Mesenchymal stem cell (in vitro differentiated cells and primary cell): ENCODE measurements around the gene PDPR.
"Not testable (repeated sequence)": the region's sequence is repeated elsewhere in the genome, so short reads cannot be mapped to it uniquely, and the experiment has no call there.

Source experiments
- DNase-seq: peaks from one replicate; pipeline ENCODE4 v3.0.0-alpha.2; 2013
- H2AFZ ChIP-seq: one replicate; pipeline ENCODE4 v1.6.1; 2013; ENCODE audit warnings: low read depth, mild to moderate bottlenecking, control low read depth, inconsistent platforms, low read length, moderate library complexity
- H2AK5ac ChIP-seq: 2 replicates; pipeline ENCODE4 v1.6.1; 2013; ENCODE audit warnings: low read length, moderate library complexity, mild to moderate bottlenecking, inconsistent platforms; ENCODE audit not compliant: severe bottlenecking
- H2BK120ac ChIP-seq: one replicate; pipeline ENCODE4 v1.6.1; 2013; ENCODE audit warnings: low read depth, mild to moderate bottlenecking, inconsistent platforms, low read length, moderate library complexity
- H2BK12ac ChIP-seq, 2 experiments: one replicate each; pipeline ENCODE4 v1.6.1; 2013; ENCODE audit warnings: inconsistent platforms in 2 of 2, low read length in 2 of 2, mild to moderate bottlenecking in 2 of 2, moderate library complexity in 2 of 2, control low read depth in 1 of 2
- H2BK15ac ChIP-seq: one replicate; pipeline ENCODE4 v1.6.1; 2013; ENCODE audit warnings: mild to moderate bottlenecking, low read depth, inconsistent platforms; ENCODE audit not compliant: poor library complexity, severe bottlenecking
- H2BK5ac ChIP-seq: 2 replicates; pipeline ENCODE4 v1.6.1; 2013; ENCODE audit warnings: low read depth, mild to moderate bottlenecking, low read length, control low read depth, inconsistent platforms; ENCODE audit not compliant: poor library complexity, severe bottlenecking
- H3K14ac ChIP-seq, 2 experiments: one replicate each; pipeline ENCODE4 v1.6.1; 2013; ENCODE audit warnings: inconsistent platforms in 2 of 2, low read length in 2 of 2, control low read depth in 1 of 2, mild to moderate bottlenecking in 1 of 2, moderate library complexity in 1 of 2
- H3K18ac ChIP-seq, 2 experiments: one replicate each; pipeline ENCODE4 v1.6.1; 2013; ENCODE audit warnings: inconsistent platforms in 2 of 2, low read length in 2 of 2, control low read depth in 1 of 2, low read depth in 1 of 2, mild to moderate bottlenecking in 1 of 2
- H3K23ac ChIP-seq, 2 experiments: one replicate each; pipeline ENCODE4 v1.6.1; 2013; ENCODE audit warnings: inconsistent platforms in 2 of 2, low read length in 2 of 2, mild to moderate bottlenecking in 2 of 2, moderate library complexity in 2 of 2, control low read depth in 1 of 2
- H3K27ac ChIP-seq: 2 replicates; pipeline ENCODE4 v1.5.1; 2013; ENCODE audit warnings: mild to moderate bottlenecking, moderate library complexity, low read length, control low read depth, inconsistent platforms; ENCODE audit not compliant: poor library complexity, severe bottlenecking
- H3K27me3 ChIP-seq, 2 experiments: 2 replicates each; pipeline versions ENCODE4 v1.6.1 to v1.7.0; 2013; ENCODE audit warnings: low read length in 2 of 2, mild to moderate bottlenecking in 2 of 2, moderate library complexity in 2 of 2, control low read depth in 1 of 2, inconsistent platforms in 1 of 2; ENCODE audit not compliant: control insufficient read depth in 1 of 2, insufficient read depth in 1 of 2
- H3K36me3 ChIP-seq, 2 experiments: 2 replicates each; pipeline versions ENCODE4 v1.6.1 to v1.7.0; 2013; ENCODE audit warnings: low read length in 2 of 2, control low read depth in 1 of 2, inconsistent platforms in 1 of 2, low read depth in 1 of 2, mild to moderate bottlenecking in 1 of 2; ENCODE audit not compliant: insufficient read depth in 2 of 2, control insufficient read depth in 1 of 2
- H3K4ac ChIP-seq, 2 experiments: one replicate each; pipeline ENCODE4 v1.6.1; 2013; ENCODE audit warnings: inconsistent platforms in 2 of 2, low read length in 2 of 2, mild to moderate bottlenecking in 2 of 2, moderate library complexity in 2 of 2, control low read depth in 1 of 2, low read depth in 1 of 2
- H3K4me1 ChIP-seq: 2 replicates; pipeline ENCODE4 v1.6.1; 2013; ENCODE audit warnings: low read depth, low read length, control low read depth; ENCODE audit not compliant: control insufficient read depth, insufficient read depth
- H3K4me2 ChIP-seq: 2 replicates; pipeline ENCODE4 v1.6.1; 2013; ENCODE audit warnings: low read length, mild to moderate bottlenecking, inconsistent platforms; ENCODE audit not compliant: poor library complexity, severe bottlenecking
- H3K4me3 ChIP-seq, 2 experiments: 2 replicates each; pipeline versions ENCODE4 v1.5.1 to v1.7.0; 2013; ENCODE audit warnings: low read length in 2 of 2, mild to moderate bottlenecking in 2 of 2, control low read depth in 1 of 2, low read depth in 1 of 2; ENCODE audit not compliant: insufficient read depth in 1 of 2
- H3K79me1 ChIP-seq: replicated peaks from 2 replicates; pipeline ENCODE4 v1.6.1; 2013; ENCODE audit warnings: mild to moderate bottlenecking, control low read depth, low read length, inconsistent platforms; ENCODE audit not compliant: poor library complexity, severe bottlenecking
- H3K9ac ChIP-seq: 2 replicates; pipeline ENCODE4 v1.7.0; 2013; ENCODE audit warnings: mild to moderate bottlenecking, low read length, moderate library complexity
- H3K9me3 ChIP-seq: 2 replicates; pipeline ENCODE4 v1.7.0; 2013; ENCODE audit warnings: mild to moderate bottlenecking, low read length; ENCODE audit not compliant: control insufficient read depth
- H4K8ac ChIP-seq: one replicate; pipeline ENCODE4 v1.6.1; 2013; ENCODE audit warnings: inconsistent platforms, mild to moderate bottlenecking, low read length, moderate library complexity
- H4K91ac ChIP-seq: one replicate; pipeline ENCODE4 v1.6.1; 2013; ENCODE audit warnings: mild to moderate bottlenecking, low read length, inconsistent platforms
- WGBS: methylation state at CpG from one replicate; pipeline ENCODE4 v1.1.7; 2013; ENCODE audit warnings: mixed read lengths; 5-methylcytosine and 5-hydroxymethylcytosine counted together

The PDPR gene

DNA sequence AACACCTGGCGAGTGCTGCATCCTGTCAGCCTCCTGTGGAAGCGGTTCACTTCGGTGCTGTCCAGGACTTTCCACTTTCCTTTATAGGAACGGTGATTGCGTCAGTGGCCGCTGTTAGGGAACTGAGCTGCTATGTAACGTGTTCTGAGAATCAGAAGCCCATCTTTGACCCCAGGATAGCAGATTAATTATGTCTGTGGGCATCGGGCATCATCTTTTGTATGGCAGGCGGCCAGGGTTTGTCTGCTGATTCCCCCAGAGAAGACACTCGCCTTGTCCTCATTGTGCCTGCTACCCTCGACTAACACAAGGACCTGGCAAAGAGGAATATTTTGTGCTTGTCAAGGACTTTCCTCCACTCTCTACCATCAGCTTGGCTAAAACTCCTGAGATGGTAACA is 33.7 kb downstream of the PDPR start:
- WGBS, result 89% methylated on average over 4 of the region's 11 CpGs
- not testable (repeated sequence) for H3K4me3 ChIP-seq, H4K91ac ChIP-seq, H3K18ac ChIP-seq, H2BK12ac ChIP-seq, H3K9me3 ChIP-seq, H2BK5ac ChIP-seq, H3K4me1 ChIP-seq, H3K9ac ChIP-seq, H3K79me1 ChIP-seq, H3K4me2 ChIP-seq, H3K27me3 ChIP-seq, H2BK120ac ChIP-seq, H3K14ac ChIP-seq, H2BK15ac ChIP-seq, H2AFZ ChIP-seq, H3K23ac ChIP-seq, H3K4ac ChIP-seq, H2AK5ac ChIP-seq, H4K8ac ChIP-seq, DNase-seq, H3K27ac ChIP-seq
- peaks cover 55 to 72% of the 10 kb centered on the region in 2 experiments for H3K36me3 ChIP-seq

DNA sequence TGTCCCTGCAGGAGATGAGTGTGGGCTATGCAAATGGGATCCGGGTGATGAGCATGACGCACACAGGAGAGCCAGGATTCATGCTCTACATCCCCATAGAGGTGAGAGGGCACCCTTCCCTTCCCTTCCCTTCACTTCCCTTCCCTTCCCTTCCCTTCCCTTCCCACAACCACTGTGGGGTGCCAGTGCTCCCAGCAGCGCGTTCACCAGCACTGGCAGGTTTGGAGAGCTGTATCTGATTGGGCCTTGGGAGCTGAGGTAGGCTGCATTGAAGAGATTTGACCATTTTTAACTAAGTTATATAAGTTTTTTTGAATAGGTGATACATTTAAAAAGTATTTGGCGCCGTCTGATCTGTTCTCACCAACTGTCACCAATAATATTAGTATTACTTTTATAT is 34.3 kb downstream of the PDPR start:
- not testable (repeated sequence) for H3K4me3 ChIP-seq, H3K9me3 ChIP-seq
- 96% methylated on average over 2 of the region's 6 CpGs for WGBS

DNA sequence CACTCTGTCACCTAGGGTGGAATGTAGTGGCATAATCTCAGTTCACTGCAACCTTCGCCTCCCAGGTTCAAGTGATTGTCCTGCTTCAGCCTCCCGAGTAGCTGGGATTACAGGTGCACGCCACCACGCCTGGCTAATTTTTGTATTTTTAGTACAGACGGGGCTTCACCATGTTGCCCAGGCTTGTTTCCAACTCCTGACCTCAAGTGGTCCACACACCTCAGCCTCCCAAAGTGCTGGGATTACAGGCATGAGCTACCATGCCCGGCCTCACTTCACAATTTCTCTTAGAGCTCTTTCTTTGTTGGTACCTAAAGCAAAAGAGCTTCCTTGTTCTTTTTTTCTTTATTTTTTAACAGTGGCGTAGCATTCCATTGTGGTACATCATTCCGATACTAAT is 35.2 kb downstream of the PDPR start:
- 97% methylated on average over 6 of the region's 8 CpGs for WGBS

More for the DNA sequence above, 34.3 kb downstream of the PDPR start:
- H3K18ac ChIP-seq, H2BK12ac ChIP-seq, DNase-seq, H4K91ac ChIP-seq, H3K4ac ChIP-seq, H3K27ac ChIP-seq, H2BK5ac ChIP-seq, H3K9ac ChIP-seq, H2BK120ac ChIP-seq, H3K27me3 ChIP-seq, H3K4me2 ChIP-seq, H3K14ac ChIP-seq, H2BK15ac ChIP-seq, H2AK5ac ChIP-seq, H2AFZ ChIP-seq, H3K4me1 ChIP-seq, H3K79me1 ChIP-seq, H4K8ac ChIP-seq, H3K23ac ChIP-seq: not testable (repeated sequence)
- H3K36me3 ChIP-seq, result peaks cover 58 to 72% of the 10 kb centered on the region in 2 experiments

DNA sequence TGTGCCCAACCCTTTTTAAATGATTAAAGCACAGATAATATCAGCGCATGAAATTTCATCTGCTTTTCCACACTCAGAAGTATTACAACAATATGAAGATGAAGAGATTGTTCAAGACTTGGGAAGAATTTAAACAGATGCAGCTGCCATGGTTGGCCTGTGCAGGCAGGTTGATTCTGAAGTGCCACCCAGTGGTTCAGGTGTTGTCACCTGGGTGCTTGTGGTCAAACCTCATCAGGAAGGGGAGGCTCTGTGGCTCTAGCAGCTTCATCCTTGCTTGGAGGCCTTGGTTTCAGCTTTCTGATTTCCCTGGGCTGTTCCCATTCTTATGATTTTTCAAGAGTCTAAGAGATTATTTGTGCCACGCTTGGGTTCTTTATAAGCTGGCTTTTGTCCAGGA is 37.3 kb downstream of the PDPR start:
- 94% methylated on average over 1 of the region's 2 CpGs for WGBS
- H3K23ac ChIP-seq, result no peak overlapping the region

More for the DNA sequence above, 35.2 kb downstream of the PDPR start:
- H3K9me3 ChIP-seq, H4K91ac ChIP-seq, H3K23ac ChIP-seq, H2BK5ac ChIP-seq, H3K9ac ChIP-seq, H3K27ac ChIP-seq, H3K4me1 ChIP-seq, H3K14ac ChIP-seq, H3K4ac ChIP-seq, H3K27me3 ChIP-seq, H2AK5ac ChIP-seq, H3K18ac ChIP-seq, H2BK15ac ChIP-seq, H4K8ac ChIP-seq, H3K4me2 ChIP-seq, DNase-seq, H3K79me1 ChIP-seq, H2AFZ ChIP-seq, H3K4me3 ChIP-seq, H2BK12ac ChIP-seq, H2BK120ac ChIP-seq: not testable (repeated sequence)
- H3K36me3 ChIP-seq, result peaks cover 57 to 72% of the 10 kb centered on the region in 2 experiments

More for the DNA sequence above, 37.3 kb downstream of the PDPR start:
- Histone ChIP-seq H2AFZ (no peak overlapping the region), H2BK5ac (no peak overlapping the region), H3K9me3 (no peaks in the 10 kb centered on the region), H3K79me1 (peaks cover 9% of the 10 kb centered on the region), H4K91ac (no peak overlapping the region), H3K9ac (no peak overlapping the region), H2AK5ac (no peak overlapping the region), H2BK120ac (no peak overlapping the region), H3K4me2 (no peak overlapping the region), H2BK15ac (no peak overlapping the region), H3K18ac (no peak overlapping the region), H4K8ac (no peak overlapping the region), H3K4me1 (no peaks in the 10 kb centered on the region), H3K27ac (no peak overlapping the region), H3K27me3 (no peaks in the 10 kb centered on the region), H3K4ac (no peak overlapping the region), H3K14ac (no peak overlapping the region), H3K36me3 (peaks cover 57 to 81% of the 10 kb centered on the region in 2 experiments), H2BK12ac (no peak overlapping the region), H3K4me3 (no peak overlapping the region)
- DNase-seq, result no peak
